HG02973 (cell line): ENCODE results near the gene SART1.

Experiments
- ATAC-seq: cut with Tn5 transposase; IDR thresholded peaks from one replicate; pipeline ENCODE4 v1.9.1; 2021; ENCODE audit warnings: moderate library complexity; ENCODE audit not compliant: unreplicated experiment

Gene SART1

DNA sequence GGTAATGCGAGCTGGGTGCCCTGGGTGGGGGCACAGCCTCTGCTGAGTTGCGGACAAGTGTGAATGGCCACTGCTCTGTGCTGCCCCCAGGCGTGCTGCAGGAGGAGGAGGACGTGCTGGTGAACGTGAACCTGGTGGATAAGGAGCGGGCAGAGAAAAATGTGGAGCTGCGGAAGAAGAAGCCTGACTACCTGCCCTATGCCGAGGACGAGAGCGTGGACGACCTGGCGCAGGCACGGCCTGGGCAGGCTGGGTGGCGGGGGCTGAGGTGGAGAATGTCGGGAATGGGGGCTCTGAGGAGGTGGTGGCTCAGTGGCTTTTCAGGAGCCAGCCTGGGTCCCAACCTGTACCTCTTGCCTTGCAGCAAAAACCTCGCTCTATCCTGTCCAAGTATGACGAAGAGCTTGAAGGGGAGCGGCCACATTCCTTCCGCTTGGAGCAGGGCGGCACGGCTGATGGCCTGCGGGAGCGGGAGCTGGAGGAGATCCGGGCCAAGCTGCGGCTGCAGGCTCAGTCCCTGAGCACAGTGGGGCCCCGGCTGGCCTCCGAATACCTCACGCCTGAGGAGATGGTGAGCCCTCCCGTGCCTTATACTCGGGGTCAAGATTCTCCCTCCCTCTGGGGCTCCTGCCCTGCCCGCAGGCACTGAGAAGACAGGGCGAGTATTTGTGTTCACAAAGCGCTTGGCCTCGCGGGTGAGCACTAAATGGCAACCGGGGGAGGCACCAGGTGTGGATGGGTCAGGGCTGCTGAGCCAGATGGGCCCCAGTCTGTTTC is 4.6 kb downstream of the SART1 start:
- no peak for ATAC-seq

DNA sequence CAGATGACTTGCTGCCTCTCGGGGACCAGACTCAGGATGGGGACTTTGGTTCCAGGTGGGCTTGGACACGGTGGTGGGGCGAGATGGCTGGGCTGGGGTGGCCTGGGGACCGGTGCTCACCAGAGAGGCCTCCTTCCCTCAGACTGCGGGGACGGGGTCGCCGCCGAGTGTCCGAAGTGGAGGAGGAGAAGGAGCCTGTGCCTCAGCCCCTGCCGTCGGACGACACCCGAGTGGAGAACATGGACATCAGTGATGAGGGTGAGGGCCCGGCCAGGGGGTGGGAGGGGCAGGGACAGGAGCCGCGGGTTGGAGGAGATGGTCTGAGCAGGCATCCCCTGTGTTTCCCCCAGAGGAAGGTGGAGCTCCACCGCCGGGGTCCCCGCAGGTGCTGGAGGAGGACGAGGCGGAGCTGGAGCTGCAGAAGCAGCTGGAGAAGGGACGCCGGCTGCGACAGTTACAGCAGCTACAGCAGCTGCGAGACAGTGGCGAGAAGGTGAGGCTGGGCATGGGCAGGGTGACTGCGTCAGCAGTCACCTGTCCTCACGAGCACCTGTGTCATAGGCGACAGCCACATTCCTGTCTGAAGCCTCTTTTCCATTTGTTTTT is 5.9 kb downstream of the SART1 start:
- no peak for ATAC-seq

DNA sequence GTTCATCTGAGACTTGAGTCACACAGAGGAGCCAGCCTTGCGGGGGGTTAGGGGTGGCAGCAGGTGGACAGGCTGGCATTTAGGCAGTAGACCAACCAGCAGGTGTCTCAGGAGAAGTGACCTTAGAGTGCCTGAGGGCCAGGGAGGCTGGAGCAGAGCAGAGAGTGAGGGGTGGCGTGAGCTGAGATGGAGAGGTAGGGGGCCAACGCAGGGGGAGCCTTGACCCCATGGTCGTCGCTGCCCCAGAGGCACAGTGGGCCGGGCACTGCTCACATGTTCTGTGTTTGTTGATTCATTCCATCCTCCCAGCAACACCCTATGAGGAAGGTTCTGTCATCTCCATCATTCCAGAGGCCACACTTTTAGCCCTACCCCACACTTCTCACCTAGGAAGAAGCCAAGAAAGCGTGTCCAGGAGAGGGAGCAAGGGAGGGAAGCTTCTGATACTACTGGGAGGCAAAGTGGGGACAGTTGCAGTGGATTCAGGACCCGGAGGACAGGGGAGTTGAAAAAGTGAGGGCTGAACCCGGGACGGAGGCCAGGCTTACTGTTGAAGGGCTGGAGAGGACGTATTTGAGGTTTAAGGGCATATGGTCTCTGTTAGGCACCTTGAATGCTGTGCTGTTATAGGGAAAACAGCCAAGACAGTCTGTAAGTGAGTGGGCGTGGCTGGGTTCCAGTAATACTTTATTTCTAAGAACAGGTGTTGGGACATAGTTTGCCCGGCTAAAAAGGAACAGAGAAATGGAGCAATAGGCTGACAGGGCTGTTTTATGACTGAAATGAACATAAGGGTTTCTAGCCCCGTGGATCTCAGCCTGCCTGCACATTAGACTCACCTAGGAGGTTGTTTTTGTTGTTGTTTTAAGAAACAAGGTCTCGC is 7.3 kb downstream of the SART1 start:
- ATAC-seq = no peak

- no peak for ATAC-seq
Measured at GRCh38 chr11:65972116-65972515, 10.6 kb downstream of the SART1 start.

DNA sequence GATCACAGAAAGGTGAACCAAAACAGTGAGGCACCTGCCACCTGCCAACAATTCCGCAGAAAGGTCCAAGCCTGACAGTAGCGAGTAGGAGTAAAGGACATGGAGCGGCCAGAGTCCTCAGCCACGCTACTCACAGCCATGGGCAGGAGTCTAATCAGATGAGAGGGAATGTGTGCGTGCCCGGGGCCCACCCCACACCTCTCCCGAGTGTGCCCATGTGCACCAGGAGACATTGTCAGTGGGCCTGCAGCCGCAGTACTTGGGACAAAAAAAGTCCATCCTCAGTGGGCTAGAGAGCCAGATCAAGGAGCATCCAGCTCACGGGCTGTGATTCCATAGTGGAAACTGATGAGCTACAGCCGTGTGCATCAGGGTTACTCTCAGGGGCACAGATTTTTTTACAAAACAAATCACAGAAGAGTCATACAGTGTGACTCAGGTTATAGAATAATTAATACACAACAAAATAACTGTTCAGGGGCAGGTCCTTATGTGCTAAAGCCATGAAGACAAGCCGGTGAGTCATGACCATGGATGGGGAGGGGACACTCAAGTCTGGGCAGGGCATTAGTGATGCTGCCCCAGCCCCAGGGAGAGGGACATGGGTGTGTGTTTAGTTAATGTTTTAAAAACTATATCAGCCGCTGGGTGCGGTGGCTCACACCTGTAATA is 12.0 kb downstream of the SART1 start:
- no peak for ATAC-seq

DNA sequence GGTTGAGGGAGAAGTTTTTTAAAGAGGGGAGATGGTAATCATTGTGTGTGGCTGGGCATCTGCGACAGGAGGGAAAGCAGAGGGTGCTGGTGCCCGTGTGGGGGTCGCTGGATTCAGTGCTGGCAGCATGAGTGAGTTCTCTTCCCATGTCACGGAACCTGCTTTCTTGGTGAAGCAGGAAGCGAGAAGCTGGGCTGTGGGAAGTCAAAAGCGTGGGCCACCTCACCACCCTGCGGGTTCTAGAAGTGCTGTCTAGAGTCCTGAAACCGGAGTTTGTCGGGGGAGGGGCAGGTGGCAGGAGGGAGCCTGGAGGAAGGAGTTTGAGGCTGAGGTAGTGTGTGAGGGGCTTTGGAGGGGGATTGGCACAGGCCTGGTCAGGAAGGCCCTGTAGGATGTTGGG is 14.2 kb downstream of the SART1 start:
- ATAC-seq = no peak

DNA sequence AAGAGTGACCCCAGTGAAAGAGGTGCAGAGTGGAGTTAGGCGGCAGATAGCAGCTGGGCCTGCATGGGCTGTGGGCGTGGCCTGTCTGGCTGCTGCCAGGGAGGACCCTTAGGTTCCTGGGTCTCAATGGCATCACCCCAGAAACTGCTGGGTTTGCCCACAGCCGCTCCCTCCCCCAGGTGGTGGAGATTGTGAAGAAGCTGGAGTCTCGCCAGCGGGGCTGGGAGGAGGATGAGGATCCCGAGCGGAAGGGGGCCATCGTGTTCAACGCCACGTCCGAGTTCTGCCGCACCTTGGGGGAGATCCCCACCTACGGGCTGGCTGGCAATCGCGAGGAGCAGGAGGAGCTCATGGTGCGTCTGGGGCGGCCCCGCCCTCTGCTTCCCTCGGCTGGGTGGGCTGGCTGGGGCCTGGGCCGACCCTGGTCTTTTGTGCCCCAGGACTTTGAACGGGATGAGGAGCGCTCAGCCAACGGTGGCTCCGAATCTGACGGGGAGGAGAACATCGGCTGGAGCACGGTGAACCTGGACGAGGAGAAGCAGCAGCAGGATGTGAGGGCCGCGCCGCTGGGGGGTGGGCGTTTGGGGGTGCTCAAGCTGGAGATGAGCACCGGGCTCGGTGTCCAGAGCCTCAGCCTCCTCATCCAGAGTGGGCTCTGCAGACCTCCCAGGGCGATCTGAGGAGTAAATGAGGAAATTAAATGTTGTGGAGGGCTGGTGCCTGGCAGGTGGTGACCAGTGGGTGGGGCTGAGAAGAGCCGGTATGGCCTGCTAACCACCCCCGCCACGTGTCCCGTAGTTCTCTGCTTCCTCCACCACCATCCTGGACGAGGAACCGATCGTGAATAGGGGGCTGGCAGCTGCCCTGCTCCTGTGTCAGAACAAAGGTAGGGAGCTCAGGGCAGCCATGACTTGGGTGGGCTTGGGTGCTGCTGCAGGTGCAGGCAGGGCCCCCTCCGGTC is 15.0 kb downstream of the SART1 start:
- no peak for ATAC-seq

DNA sequence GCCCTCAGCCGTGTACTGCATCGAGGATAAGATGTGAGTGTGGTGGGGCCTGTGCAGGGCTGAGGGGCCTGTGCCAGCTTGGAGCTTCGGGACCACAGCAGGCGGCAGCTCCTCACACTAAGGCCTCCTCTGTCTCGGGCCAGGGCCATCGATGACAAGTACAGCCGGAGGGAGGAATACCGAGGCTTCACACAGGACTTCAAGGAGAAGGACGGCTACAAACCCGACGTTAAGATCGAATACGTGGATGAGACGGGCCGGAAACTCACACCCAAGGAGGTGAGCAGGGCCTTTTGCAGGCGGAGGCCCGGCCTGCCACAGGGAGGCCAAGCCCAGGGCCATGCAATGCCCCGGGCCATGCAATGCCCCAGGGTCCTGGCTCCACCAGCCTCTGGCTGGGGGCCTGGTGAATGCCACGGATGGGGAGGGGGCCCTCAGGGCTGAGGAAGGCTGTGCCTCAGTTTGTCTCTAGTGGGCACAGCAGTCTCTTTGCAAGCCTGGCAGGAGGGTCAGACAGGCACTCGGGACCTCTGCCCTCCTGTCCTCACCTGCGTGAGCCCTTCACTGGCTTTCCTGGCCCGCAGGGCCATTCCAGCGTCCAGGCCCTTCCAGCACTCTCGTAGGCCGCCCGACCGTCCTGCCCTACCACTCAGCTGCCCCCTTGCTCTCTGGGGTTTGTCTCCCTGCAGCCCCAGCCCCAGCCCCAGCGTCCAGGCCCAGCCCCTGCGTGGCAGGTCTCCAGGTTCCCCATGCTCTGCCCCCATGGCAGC is 16.3 kb downstream of the SART1 start:
- no peak for ATAC-seq

- no peak for ATAC-seq
Measured at GRCh38 chr11:65978391-65979238, 17.1 kb downstream of the SART1 start.

DNA sequence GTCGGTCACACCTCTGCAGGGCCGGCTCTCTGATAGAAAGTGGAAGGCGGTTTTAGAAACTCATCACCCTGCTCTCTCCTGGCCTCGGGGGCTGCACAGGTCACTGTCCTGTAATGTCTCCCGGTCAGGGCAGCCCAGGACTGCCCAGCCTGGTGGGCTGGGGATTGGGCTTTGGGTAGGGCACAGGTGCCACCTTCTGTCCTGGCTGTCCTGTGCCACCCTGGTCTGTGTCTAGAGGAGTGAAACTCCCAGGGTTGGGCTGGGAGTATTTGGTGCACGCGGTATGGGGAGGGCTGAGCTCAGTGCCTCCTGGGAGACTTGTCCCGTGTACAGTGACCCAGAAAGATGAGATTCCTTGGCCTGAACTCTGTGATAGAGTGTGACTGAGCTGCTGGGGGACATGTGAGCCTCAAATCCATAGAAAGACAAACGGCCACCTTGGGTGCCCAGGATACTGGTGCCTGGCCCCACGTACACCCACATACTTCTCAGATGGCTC is 17.8 kb downstream of the SART1 start:
- no peak for ATAC-seq

GRCh38 chr11:65981101-65981740 is 19.7 kb downstream of the SART1 start:
- no peak for ATAC-seq

GRCh38 chr11:65981972-65982823 is 20.7 kb downstream of the SART1 start:
- ATAC-seq = no peak

GRCh38 chr11:65982824-65983588 is 21.5 kb downstream of the SART1 start:
- no peak for ATAC-seq

DNA sequence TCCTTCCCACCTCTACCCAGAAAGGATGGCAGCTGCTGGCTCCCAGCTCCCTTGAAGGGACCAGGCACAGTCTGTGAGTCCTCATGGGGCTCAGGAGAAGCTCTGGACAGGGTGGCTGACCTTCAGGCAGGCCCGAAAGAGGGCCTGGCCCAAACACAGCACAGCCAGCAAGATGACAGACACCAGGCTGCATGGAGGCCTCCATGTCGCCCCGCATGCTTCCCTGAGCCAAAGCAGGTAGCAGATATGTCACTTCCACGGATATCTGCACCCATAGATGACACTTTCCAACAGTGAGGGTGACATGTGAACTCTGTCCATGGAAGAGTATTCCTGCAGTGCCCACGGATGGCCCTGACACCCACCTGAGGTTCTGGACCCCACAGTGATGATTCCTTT is 22.1 kb downstream of the SART1 start:
- ATAC-seq = no peak

DNA sequence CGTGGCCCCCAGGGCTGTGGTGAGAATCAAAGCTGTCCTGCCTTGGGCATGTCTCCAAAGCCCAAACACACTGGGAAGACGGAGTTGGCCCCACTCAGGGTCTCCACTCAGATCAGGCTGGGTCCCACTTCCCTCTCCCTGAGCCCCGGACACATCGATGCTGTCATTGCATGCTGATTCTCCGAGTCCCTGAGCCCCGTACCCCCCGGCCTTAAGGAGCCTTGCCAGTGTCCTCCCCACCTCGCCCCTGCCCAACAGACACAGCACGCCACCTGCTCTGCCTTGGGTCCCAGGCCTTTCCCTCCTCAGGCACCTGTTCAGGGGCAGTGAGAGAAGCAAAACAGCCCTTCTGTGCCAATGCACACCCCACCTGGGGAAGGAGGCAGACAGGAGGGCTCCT is 25.8 kb downstream of the SART1 start:
- no peak for ATAC-seq
